RWPE1 (cell line): Measurements from ENCODE around the gene ADGRV1.

Experiments
- CTCF ChIA-PET: fragments of 350-600 bp; sonication (Branson Sonifier 250); formaldehyde crosslinking; extraction: SDS; loops from one replicate; lab custom pipeline; 2021; lab: Yijun Ruan, JAX
- POLR2A ChIA-PET: fragments of 400-600 bp; formaldehyde crosslinking; extraction: SDS; loops from one replicate; lab custom pipeline; 2020; ENCODE audit warnings: antibody characterized with exemption; ENCODE audit not compliant: low non-redundant PET; lab: Yijun Ruan, JAX
- DNase-seq: peaks from one replicate; pipeline ENCODE4 v3.0.0; 2012; ENCODE audit warnings: low spot score
- H3K27ac ChIP-seq: fragments of 450-650 bp; 2 replicates; pipeline ENCODE4 v1.5.1; 2017
- TF ChIP-seq, protein P1 (sequence below): fragments of 450-650 bp; conservative IDR thresholded peaks from 2 replicates; pipeline ENCODE4 v1.5.1; 2017; ENCODE audit warnings: low read depth, mild to moderate bottlenecking

Gene ADGRV1

DNA sequence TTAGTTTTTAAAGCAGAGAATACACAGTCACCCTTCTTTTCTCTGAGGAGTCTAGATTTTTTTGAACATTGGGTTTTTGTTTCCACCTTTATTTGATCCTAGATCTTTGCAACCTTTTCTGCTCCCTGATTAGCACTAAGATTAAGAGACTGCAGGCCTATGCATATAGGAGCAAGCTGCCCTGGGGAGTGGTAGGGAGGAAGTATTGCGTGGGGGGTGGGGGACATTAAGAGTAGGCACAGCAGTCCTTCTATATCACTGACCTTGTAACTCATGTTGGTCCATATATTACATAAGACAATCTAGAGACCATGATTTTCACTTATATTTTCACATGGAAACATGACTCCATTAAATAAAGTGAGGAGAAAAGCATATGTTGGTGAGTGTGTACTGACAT lies 149.1 kb downstream of the ADGRV1 start:
- TF ChIP-seq, protein P1, sequence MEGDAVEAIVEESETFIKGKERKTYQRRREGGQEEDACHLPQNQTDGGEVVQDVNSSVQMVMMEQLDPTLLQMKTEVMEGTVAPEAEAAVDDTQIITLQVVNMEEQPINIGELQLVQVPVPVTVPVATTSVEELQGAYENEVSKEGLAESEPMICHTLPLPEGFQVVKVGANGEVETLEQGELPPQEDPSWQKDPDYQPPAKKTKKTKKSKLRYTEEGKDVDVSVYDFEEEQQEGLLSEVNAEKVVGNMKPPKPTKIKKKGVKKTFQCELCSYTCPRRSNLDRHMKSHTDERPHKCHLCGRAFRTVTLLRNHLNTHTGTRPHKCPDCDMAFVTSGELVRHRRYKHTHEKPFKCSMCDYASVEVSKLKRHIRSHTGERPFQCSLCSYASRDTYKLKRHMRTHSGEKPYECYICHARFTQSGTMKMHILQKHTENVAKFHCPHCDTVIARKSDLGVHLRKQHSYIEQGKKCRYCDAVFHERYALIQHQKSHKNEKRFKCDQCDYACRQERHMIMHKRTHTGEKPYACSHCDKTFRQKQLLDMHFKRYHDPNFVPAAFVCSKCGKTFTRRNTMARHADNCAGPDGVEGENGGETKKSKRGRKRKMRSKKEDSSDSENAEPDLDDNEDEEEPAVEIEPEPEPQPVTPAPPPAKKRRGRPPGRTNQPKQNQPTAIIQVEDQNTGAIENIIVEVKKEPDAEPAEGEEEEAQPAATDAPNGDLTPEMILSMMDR = no peak
- ChIA-PET POLR2A (no interaction called here), CTCF (interaction anchor here (0.7 to 2.9 kb wide), 5 partner anchors 41 to 439 kb away, joined by 3 to 24 read pairs (median 5); no protein-coding TSS in a partner anchor)
- no peak for DNase-seq
- no peak overlapping the region for H3K27ac ChIP-seq

DNA sequence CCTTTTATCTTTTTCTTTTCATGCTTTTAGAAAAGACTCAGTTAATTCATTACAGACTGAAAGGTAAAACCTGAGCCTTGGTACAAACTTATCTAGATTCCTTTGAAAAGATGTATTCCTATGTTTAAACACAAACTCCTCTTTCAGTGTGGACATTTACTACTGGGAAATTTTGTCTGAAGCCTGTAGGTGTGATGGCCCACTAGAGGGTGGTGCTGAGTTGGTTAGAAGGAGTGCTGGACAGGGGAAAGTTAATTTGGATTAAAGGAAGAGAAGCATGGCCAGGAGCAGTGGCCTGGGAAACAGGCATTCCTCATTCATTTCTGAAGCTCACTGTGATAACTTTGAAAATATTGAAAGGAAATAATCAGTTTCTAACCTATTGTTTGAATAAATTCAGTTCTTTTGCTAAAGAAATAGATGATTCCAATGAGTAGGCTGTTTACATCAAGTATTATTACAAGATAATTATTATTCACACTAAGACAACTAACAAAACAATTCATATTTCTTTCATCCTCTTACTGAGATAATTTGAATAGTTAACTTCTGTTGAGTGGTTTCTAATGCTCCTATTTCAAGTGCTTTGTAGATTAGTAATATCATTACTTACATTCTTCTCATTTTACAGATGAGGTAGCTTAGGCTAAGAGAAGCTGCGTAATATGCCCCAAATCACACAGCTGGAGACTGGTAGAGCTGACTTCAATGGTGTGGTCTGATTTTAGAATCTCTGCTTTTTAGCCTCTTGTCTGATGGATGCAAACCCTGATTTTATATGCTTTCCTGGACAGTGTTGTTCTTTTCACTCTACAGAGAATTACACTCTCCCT lies 150.9 kb downstream of the ADGRV1 start:
- TF ChIP-seq, protein P1 = peak; percentile 85
- ChIA-PET CTCF (interaction anchor here (0.6 to 2.9 kb wide), 5 partner anchors 9 to 335 kb away, joined by 3 to 24 read pairs (median 3); no protein-coding TSS in a partner anchor), POLR2A (no interaction called here)
- peak; percentile 63 for DNase-seq
- H3K27ac ChIP-seq = no peak overlapping the region

DNA sequence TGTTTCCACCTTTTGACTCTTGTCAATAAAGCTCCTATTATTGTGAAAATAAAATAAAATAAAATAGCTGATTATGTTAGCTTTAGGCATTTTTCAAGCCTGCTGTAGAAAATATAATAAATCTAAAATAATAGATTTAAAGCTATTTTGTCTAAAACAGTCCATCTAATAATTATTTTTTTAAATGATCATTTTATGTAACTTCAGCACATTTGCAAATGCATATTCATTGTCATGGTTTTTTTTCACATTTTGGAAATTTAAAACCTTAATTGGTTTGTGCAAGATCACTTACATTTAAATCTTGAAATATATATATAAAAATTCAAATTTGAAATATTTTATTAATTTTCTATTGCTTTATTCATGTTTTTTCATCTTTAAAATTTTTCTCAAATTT lies 159.8 kb downstream of the ADGRV1 start:
- DNase-seq = no peak
- no peak overlapping the region for H3K27ac ChIP-seq
- ChIA-PET POLR2A (no interaction called here), CTCF (interaction anchor here (1.6 kb wide), 1 partner anchor 9 kb away, joined by 5 read pairs; no protein-coding TSS in a partner anchor)
- TF ChIP-seq, protein P1 = no peak

DNA sequence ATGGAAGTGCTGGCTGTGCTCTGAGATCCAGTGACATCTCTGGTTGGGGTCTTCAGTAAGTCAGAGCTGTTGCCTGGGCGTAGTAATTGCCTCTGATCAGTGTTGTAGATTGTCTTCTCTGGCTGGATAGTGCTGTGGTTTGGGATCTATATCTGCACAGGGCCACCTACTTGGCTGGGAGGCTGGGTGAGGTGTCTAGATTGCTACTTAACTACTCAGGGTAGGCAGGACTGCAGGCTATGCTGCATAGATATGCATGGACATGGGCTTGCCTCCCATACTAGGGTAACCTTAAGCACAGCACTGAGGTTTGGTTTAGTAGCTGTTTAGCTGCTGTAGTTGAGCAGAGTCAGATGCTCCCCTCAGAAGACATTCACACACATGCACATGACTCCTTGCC lies 181.0 kb downstream of the ADGRV1 start:
- TF ChIP-seq, protein P1 = no peak
- no peak for DNase-seq
- CTCF ChIA-PET = interaction anchor here (1.0 kb wide), 1 partner anchor 99 kb away, joined by 3 read pairs; no protein-coding TSS in a partner anchor
- POLR2A ChIA-PET = no interaction called here
- H3K27ac ChIP-seq = no peak overlapping the region

DNA sequence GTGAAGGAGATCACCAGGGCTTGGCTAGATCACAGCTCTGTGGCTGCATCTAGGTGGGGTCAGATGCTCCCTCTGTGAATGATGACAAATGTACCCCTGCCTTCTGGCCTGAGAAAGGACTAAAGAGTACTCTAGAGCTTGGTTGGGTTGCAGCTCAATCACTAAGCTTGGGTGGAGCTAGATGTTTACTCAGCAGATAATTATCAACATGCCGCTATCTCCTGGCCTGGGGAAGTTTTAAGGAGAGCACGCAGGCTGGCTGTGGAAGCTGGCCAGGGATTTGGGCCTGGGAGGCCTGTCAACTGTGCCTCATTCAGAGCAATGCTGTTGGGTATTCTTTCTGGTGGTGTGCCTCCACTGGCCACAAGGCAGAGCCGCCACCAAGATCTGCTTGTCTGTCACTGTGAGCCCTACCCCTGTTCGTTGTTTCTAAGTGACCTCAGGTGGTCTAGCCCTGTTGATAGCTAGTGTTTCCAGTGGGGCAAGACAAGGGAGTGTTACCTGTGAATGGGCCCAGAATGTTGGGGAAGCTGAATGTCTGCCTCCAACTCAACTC lies 181.7 kb downstream of the ADGRV1 start:
- DNase-seq = no peak
- ChIA-PET CTCF (interaction anchor here (1.0 kb wide), 1 partner anchor 100 kb away, joined by 3 read pairs; no protein-coding TSS in a partner anchor), POLR2A (no interaction called here)
- no peak overlapping the region for H3K27ac ChIP-seq
- TF ChIP-seq, protein P1 = no peak

DNA sequence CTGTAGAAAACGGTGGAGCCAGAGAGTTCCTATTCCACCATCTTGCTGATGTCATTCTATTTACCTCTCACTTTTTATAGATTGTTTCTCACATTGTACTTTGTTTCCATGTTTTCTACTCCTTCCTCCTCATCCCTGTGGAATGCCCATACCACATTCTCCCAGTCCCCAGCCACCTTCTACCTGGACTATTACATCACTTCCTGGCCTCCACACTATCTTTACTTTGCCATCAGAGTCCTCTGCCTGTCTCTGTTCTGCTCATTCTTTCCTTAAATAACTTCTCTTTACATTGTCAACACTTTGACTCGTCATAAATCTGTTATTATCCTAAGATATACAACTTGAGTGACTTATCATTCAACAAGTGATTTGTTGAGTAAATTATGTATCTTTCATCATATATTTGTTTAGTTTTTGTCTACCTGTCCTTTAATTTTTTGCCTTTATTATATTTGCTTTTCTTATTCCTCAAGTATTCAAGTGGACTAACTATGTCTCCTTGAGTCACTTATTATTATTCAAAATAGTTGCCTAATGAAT lies 182.5 kb downstream of the ADGRV1 start:
- H3K27ac ChIP-seq = no peak overlapping the region
- TF ChIP-seq, protein P1 = no peak
- DNase-seq = no peak
- POLR2A ChIA-PET = no interaction called here
- CTCF ChIA-PET = no interaction called here
